Activated B cell treated with CpG ODN at 0.5 μM for 24 hours (primary cell): ENCODE results near the gene PTPRC. TPM values are rescaled to one million over a fixed set of nuclear protein-coding genes. Genes with fewer than 3 reads are reported as not detected.

Experiments
- ATAC-seq: fragments of 200-7000 bp; cut with Tn5 transposase; one replicate; pipeline ENCODE4 v1.10.0; 2021; ENCODE audit warnings: low read depth, mild to moderate bottlenecking, moderate library complexity
- CTCF ChIA-PET: fragments of 350-600 bp; sonication (Branson Sonifier 250); formaldehyde crosslinking; loops from one replicate; lab custom pipeline; 2021; ENCODE audit warnings: antibody characterized with exemption; lab: Charles Lee
- POLR2A ChIA-PET: fragments of 350-600 bp; sonication (Branson Sonifier 250); formaldehyde crosslinking; loops from one replicate; lab custom pipeline; 2021; ENCODE audit warnings: antibody characterized with exemption; lab: Charles Lee
- DNase-seq: peaks from one replicate; pipeline ENCODE4 v3.0.0; 2022
- H3K27ac Mint-ChIP-seq: one replicate; pipeline ENCODE4 v1.8.0; 2020; ENCODE audit warnings: mixed read lengths
- H3K27me3 Mint-ChIP-seq: one replicate; pipeline ENCODE4 v1.8.0; 2021; ENCODE audit warnings: mixed read lengths
- H3K36me3 Mint-ChIP-seq: one replicate; pipeline ENCODE4 v1.8.0; 2021; ENCODE audit warnings: low read depth, mixed read lengths
- H3K4me1 Mint-ChIP-seq: one replicate; pipeline ENCODE4 v1.8.0; 2021; ENCODE audit warnings: mixed read lengths
- H3K4me3 Mint-ChIP-seq: one replicate; pipeline ENCODE4 v1.8.0; 2020; ENCODE audit warnings: mild to moderate bottlenecking, mixed read lengths
- H3K9me3 Mint-ChIP-seq: one replicate; pipeline ENCODE4 v1.8.0; 2020; ENCODE audit warnings: mixed read lengths
- intact Hi-C: fragments of 100-400 bp; cut with micrococcal nuclease; formaldehyde crosslinking; loops from one replicate; pipeline ENCODE4 v1.15.1; 2024
- total RNA-seq: library from RNA; stranded (reverse); gene quantifications from 2 replicates; pipeline ENCODE4 v1.2.3, GENCODE V29; 2022
- TF ChIP-seq, protein P1 (sequence below): fragments of 200-600 bp; IDR thresholded peaks from one replicate; pipeline ENCODE4 v1.8.0; 2022; ENCODE audit warnings: antibody characterized with exemption, mild to moderate bottlenecking

The PTPRC gene
- total RNA-seq, 1 donor from 2014 or later = 506 TPM

DNA sequence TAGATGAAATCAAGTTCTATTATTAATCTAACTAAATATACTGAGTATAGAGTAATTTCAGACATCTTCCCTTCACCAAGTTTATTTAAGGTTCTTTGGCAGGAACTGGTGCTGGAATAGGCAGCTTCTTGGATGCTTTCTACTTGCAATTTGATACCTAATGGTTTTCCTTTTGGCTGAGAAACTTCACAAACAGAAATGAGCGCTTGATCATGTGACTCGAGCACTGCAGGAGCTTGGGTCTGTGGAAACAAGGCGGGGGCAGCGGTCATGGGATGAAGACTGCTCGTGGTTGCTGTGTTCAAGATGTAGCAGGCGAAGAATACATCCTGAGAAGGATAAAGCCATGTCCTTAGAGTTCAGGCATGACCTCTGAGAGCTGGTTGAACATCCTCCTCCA, 136.8 kb downstream of the PTPRC start:
- ChIA-PET POLR2A (no interaction called here), CTCF (interaction anchor here (1.1 to 1.2 kb wide), 3 partner anchors 337 to 468 kb away, joined by 3 to 6 read pairs (median 3); no protein-coding TSS in a partner anchor)
- H3K36me3 Mint-ChIP-seq = no peaks in the 10 kb centered on the region
- intact Hi-C loops = no loop called here
- no peaks in the 10 kb centered on the region for H3K27me3 Mint-ChIP-seq
- H3K27ac Mint-ChIP-seq = no peak overlapping the region
- TF ChIP-seq, protein P1, sequence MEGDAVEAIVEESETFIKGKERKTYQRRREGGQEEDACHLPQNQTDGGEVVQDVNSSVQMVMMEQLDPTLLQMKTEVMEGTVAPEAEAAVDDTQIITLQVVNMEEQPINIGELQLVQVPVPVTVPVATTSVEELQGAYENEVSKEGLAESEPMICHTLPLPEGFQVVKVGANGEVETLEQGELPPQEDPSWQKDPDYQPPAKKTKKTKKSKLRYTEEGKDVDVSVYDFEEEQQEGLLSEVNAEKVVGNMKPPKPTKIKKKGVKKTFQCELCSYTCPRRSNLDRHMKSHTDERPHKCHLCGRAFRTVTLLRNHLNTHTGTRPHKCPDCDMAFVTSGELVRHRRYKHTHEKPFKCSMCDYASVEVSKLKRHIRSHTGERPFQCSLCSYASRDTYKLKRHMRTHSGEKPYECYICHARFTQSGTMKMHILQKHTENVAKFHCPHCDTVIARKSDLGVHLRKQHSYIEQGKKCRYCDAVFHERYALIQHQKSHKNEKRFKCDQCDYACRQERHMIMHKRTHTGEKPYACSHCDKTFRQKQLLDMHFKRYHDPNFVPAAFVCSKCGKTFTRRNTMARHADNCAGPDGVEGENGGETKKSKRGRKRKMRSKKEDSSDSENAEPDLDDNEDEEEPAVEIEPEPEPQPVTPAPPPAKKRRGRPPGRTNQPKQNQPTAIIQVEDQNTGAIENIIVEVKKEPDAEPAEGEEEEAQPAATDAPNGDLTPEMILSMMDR = no peak
- ATAC-seq (no peak), DNase-seq (no peak)
- no peaks in the 10 kb centered on the region for H3K4me1 Mint-ChIP-seq
- no peaks in the 10 kb centered on the region for H3K9me3 Mint-ChIP-seq
- no peak overlapping the region for H3K4me3 Mint-ChIP-seq

DNA sequence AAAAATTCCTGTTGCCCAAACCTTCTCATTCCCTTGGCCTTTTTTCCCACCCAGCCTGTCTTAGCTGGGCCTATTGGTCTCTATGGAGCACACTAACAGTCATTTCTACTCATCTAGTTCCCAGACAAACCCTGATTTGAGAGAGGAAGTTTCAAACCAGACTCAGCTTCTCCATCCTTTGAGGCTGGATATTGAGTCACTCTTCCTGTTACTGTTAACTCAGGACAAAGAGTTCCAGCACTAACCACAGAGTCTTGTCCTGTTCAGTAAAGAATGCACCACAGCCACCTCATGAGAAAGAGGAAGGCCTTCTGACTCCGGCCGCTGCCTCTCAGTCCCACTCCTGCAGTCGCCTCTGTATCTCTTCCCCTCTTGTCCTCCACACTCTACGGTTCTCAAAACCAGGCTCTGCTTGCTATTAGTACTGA, 137.8 kb downstream of the PTPRC start:
- no peaks in the 10 kb centered on the region for H3K9me3 Mint-ChIP-seq
- ChIA-PET POLR2A (no interaction called here), CTCF (interaction anchor here (1.1 to 1.2 kb wide), 2 partner anchors 341 to 467 kb away, joined by 3 read pairs; no protein-coding TSS in a partner anchor)
- intact Hi-C loops = no loop called here
- no peaks in the 10 kb centered on the region for H3K4me1 Mint-ChIP-seq
- no peak overlapping the region for H3K27ac Mint-ChIP-seq
- TF ChIP-seq, protein P1 = no peak
- no peaks in the 10 kb centered on the region for H3K36me3 Mint-ChIP-seq
- ATAC-seq (no peak), DNase-seq (no peak)
- H3K27me3 Mint-ChIP-seq = no peaks in the 10 kb centered on the region
- no peak overlapping the region for H3K4me3 Mint-ChIP-seq

DNA sequence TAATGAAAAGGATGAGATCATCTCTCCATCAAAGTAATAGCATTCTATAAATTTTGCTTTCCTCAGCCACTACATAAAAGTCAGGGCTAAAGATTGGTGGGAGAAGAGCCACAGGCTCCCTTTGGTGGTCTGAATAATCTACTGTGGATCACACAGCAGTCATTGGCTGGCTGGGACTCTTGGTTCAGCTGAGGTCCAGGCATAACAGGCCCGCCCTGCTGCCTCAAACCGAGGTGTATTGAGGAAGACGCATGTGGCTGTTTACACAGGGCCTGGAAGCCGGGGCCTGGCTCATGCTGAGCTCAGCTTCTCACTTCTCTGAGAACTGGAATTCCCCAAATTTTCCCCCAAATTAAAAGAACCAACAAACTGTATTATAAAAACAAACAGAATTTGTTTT, 139.2 kb downstream of the PTPRC start:
- Mint-ChIP-seq H3K27me3 (no peaks in the 10 kb centered on the region), H3K9me3 (no peaks in the 10 kb centered on the region), H3K36me3 (no peaks in the 10 kb centered on the region), H3K4me1 (no peaks in the 10 kb centered on the region), H3K4me3 (no peak overlapping the region), H3K27ac (no peak overlapping the region)
- CTCF ChIA-PET = no interaction called here
- no peak for DNase-seq
- POLR2A ChIA-PET = interaction anchor here (0.6 kb wide), 1 partner anchor 13 kb away, joined by 3 read pairs; no protein-coding TSS in a partner anchor
- intact Hi-C loops = no loop called here
- TF ChIP-seq, protein P1 = no peak
- no peak for ATAC-seq

DNA sequence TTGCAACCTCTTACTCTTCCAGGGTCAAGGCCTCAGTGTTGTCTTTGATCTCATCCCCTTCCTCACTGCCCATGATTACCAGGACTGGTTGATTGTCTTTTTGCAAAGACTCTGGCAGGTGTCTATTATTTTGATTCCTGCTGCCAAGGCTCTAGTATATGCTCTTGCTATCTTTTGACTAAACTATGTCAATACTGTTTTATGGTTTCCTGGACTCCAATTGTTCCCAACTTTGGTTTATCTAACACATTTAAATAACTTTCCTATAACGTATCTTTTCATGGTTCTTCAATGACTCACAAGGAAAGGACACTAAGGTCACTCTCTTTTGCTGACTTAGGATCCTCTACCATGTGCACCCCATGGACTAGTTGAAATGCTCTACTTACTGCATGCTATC, 141.5 kb downstream of the PTPRC start:
- no peak overlapping the region for H3K27ac Mint-ChIP-seq
- H3K36me3 Mint-ChIP-seq = no peaks in the 10 kb centered on the region
- intact Hi-C loops = no loop called here
- POLR2A ChIA-PET = no interaction called here
- DNase-seq (no peak), ATAC-seq (no peak)
- TF ChIP-seq, protein P1 = no peak
- H3K9me3 Mint-ChIP-seq = no peaks in the 10 kb centered on the region
- no peaks in the 10 kb centered on the region for H3K27me3 Mint-ChIP-seq
- no peaks in the 10 kb centered on the region for H3K4me1 Mint-ChIP-seq
- CTCF ChIA-PET = no interaction called here
- no peak overlapping the region for H3K4me3 Mint-ChIP-seq

DNA sequence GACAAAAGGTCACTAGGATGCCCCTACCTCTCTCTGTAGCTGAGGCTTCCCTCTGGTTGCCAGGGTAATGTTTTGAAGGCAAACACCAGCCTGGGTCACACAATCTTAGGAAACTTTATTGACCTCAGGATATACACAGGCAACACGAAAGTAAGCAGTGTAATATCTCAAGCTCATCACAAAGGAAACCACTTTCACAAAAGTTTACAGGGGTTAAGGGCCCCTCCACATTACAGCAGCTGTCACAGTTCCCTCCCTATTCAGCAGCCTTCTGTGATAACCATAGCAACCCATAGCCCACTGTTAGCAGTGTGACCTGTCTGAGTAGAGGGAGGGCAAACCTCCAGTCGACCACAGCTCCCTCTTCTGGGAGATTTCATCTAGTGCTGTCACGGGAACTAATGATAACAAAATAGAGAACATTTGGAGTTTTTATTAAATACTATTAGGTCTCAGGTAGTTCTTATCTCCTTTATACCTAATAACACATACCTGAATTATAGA, 149.8 kb downstream of the PTPRC start:
- Mint-ChIP-seq H3K4me3 (no peak overlapping the region), H3K4me1 (no peaks in the 10 kb centered on the region), H3K27me3 (no peaks in the 10 kb centered on the region), H3K36me3 (no peaks in the 10 kb centered on the region), H3K9me3 (no peaks in the 10 kb centered on the region), H3K27ac (no peak overlapping the region)
- ChIA-PET POLR2A (no interaction called here), CTCF (no interaction called here)
- ATAC-seq (peak; percentile 65), DNase-seq (no peak)
- intact Hi-C loops = no loop called here
- TF ChIP-seq, protein P1 = no peak
